ENCODE results near the gene DGKA. TPM values are rescaled to one million over a fixed set of nuclear protein-coding genes. Genes with fewer than 3 reads are reported as not detected.
"Not testable (repeated sequence)": the region's sequence is repeated elsewhere in the genome, so short reads cannot be mapped to it uniquely, and the experiment has no call there.

The DGKA gene
- polyA plus RNA-seq (ENCODE audit: insufficient read length in 4 of 4), result 10 to 100 TPM; 13.9 to 23.4 (median 20.0) TPM

DNA sequence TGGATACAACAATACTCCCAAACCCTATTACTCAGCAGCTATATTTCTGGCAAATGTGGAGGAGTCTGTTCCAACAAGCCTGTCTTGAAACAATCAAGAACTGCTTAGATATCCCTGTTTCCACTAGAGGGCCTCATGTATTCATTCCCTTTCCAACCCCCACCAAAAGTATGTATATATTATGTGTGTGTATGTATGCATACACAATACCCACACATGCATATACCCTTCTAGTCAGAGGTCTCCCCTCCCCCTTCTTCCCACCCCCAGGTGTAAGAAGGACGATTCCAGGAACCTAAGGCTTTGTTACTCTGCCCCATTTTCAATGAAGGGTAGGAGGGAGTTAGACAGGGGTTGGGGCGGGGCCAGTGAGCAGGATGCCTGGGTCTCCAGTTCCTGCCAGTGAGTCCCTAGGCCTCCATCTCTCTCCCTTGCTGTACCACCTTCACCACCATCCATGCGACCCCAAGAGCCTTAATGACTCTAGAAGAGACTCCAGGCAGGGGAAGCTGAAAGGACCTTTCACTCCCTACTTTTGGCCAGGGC is at the start of gene DGKA:
Gene DGKA (plus strand): TSS at position 392 of the 546 bp plus-strand sequence. CDS start 5,342 bp downstream, outside the sequence.
- DNase-seq (ENCODE audit: low read depth in 4 of 4, low spot score in 3 of 4), result peak in 1 of 4 donors; percentile 42

DNA sequence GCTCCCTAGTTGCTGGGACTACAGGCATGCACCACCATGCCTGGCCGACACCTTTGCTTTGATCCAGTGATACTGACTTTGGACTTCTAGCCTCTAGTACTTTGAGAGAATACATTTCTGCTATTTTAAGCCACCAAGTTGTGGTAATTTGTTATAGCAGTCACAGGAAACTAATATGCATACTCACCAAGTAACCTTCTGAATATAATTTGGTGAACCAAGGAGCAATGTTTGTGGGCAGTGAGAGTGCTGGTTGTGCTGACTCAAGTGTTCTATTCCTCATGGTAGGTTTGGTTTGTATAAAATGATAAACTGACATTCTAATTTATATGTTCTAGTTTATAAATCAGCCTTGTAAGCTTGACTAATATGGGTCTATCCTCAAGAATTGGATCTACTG is 45.8 kb upstream of the DGKA start:
- no peak for DNase-seq (ENCODE audit: low read depth in 4 of 4, low spot score in 3 of 4)

DNA sequence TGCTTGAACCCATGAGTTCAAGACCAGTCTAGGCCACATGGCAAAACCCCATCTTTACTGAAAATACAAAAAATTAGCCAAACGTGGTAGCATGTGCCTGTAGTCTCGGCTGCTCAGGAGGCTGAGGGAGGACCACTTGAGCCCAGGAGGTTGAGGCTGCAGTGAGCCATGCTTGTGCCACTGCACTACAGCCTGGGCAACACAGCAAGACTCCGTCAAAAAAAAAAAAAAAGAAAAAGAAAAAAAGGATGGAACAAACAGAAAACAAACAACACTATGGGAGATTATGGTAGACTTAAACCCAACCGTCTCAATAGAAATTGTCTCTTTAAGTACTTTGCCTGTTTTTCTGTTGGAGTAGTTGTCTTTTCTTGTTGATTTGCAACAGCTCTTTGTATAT is 39.7 kb upstream of the DGKA start:
- no peak for DNase-seq (ENCODE audit: low read depth in 4 of 4, low spot score in 3 of 4)

DNA sequence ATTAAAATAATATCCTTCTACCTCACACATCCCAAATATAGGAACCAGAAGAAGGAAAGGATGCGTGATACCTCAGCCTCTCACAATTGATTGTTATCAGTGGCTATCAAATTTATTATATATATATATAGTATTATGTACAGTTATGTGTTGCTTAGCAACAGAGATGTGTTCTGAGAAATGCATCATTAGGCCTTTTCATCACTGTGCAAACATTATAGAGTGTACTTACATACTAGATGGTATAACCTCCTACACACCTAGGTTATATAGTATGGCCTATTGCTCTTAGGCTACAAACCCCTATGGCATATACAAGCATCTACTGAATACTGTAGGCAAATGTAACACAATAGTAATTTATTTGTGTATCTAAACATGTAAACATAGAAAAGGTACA is 37.2 kb upstream of the DGKA start:
- DNase-seq (ENCODE audit: low read depth in 4 of 4, low spot score in 3 of 4), result no peak

DNA sequence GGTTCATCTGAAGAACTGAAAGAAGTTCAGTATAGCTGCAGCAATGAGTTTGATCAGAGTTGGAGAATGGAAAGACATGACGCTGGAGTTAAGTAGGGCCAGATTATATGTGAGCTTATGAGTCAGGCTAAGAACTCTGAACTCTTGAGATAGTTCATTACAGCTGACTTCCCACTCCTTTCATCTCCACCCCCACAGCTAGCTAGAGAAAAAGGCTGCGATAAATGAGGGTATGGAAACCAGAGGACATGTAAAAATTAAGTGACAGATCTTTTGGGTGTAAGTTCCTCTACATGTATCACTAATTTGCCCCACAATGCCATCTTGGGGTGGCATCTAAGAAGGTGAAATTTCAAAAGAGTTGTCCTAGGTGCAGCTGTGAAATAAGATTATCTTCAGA is 31.9 kb upstream of the DGKA start:
- DNase-seq (ENCODE audit: low read depth in 4 of 4, low spot score in 3 of 4), result no peak

DNA sequence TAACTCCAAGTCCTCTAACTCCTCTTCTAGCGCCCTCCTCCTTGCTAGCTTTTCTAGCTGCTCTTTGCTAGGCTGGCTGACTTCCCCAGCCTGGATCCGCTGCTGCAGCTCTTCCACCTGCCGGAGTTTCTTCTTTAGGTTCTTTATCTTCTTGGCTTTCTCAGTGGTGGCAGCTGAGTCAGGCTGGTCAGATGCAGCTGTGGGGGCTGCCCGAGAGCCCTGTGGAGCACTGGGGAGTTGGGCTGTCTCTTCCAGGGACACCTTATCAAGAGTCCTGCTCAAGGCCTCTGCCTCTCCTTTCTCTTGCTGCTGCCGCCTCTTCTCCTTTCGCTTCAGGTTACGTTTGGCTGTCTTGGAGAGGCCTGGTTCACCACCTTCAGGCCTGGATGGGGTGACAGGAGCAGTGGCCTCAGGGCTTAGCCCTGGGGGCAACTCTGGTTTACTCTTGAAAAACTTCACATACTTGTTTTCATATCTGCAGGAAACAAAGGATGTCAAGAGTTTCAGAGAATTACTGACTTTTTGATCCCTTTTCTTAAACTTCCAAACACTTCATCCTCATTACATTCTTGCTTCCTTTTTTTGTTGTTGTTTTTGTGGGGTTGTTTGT is 29.0 kb upstream of the DGKA start:
- no peak for DNase-seq (ENCODE audit: low read depth in 4 of 4, low spot score in 3 of 4)

DNA sequence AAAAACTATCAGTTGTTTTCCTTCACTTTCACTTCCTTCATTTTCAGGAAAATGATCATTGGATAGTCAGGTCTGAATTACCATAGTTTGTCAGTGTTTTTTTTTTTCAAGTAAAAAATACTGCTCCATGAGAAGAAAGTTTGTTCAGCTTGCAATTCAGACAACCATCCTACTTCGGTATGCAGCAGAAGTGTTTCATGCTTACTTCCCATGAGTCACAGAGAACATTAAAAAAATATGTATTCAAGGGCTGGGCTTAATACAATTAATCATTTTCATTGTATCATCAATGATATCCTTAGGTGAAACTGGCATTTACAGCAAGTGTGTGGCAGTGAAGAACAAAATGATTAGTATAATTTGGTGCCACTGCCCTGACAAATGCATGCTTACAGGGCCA is 24.9 kb upstream of the DGKA start:
- DNase-seq (ENCODE audit: low read depth in 4 of 4, low spot score in 3 of 4), result no peak

DNA sequence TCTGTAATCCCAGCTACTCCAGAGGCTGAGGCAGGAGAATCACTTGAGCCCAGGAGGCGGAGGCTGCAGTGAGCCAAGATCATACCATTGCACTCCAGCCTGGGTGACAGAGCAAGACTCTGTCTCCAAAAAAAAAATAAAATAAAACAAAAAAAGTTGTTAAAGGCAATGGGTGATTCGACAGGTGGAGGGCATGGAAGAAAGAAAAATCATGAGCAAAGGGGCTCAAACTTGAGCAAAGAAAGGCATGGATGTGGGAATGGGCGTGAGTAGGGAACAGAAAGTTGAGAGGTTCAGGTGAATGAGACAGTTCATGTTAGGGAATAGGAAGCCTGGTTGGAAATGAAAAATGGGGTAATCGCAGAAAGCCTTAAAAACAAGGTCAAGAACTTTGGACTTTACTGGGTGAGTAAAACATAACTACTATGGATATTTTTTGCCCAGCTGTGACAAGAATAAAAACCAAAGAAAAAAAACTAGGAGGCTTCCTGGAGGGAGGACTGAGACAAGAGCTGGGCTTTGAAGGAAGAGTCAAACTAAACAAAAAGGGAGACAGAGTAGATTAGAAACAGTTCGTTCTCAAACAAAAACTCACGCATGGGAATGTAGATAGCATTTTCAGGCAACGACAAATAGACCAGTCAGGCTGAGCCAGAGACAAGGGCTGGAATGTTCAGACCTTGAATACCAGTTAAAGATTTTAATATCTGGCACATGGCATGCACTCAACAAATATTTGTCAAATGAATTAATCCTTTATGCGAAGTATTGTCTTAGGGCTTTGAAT is 22.0 kb upstream of the DGKA start:
- no peak for DNase-seq (ENCODE audit: low read depth in 4 of 4, low spot score in 3 of 4)

DNA sequence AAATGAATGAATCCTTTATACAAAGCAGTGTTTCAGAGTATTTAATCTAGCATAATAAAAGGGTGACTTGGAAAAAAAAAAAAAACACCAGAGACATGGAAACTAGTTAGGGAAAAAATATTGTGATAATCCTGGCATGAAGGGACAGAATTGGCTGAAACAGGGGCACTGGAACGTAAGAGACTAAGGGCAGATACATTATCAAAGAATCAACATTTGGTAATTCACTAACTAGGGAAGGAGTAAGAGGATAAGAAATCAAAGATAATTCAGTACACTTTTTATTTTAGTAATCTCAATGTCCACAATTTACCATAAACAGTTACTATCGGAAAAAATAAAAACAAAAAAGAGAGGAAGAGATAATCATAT is 21.5 kb upstream of the DGKA start:
- DNase-seq (ENCODE audit: low read depth in 4 of 4, low spot score in 3 of 4), result no peak

DNA sequence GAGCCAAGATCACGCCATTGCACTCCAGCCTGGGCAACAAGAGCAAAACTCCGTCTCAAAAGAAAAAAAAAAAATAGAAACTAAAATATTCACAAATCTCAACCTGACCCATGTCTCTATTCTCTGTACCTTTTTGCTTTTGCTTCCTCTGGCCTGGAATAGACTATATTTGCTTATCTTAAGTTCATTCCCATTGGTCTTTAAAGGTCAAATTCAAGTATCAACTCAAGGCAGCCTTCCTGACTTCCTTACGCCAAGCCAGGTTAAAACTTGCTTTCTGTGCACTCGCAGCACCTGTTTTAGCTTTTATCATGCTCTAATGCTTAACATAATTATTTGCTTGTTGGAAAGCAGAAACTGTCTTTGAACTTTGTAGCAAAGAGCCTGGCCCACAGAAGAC is 18.1 kb upstream of the DGKA start:
- DNase-seq (ENCODE audit: low read depth in 4 of 4, low spot score in 3 of 4), result no peak

DNA sequence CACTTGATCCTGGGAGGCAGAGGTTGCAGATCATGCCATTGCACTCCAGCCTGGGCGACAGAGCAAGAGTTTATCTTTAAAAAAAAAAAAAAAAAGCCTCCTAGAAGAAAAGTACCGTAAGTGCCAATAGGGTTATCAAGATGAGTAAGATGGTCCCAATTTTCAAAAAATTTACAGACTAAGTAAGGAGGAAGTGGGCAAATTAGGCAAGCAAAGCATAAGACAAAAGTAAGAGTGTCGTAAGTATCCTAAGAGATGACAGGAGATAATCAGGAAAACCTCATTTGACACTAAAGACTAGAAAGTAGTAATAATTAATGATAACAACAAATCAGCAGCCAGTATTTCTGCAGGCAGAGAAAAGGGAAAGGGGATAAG is 15.5 kb upstream of the DGKA start:
- no peak for DNase-seq (ENCODE audit: low read depth in 4 of 4, low spot score in 3 of 4)

DNA sequence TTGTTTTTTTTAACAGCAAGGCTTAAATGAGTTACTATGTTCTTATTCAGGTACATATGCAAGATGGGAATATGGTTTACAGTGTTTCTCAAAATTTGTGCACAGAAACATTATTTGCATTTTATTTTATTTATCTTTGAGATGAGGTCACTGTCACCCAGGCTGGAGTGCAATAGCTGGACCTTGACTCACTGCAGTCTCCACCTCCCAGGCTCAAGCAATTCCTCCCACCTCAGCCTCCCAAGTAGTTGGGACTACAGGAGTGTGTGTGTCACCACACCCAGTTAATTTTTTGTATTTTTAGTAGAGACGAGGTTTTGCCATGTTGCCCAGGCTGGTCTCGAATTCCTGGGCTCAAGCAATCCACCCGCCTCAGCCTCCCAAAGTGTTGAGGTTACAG is 11.9 kb upstream of the DGKA start:
- DNase-seq (ENCODE audit: low read depth in 4 of 4, low spot score in 3 of 4), result not testable (repeated sequence)

DNA sequence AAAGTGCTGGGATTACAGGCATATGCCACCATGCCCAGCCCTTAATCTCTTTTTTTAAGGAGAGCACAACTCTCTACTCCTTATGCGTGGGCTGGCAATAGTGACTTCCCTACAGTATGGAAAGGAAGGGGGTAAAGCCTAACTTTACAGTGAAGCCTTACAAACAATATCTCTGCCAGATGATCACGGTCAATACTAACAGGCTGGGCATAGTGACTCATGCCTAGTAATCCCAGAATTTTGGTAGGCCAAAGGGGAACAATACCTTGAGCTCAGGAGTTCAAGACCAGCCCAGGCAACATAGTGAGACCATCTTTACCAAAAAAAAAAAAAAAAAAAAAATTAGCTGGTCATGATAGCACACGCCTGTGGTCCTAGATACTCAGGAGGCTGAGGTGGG is 8.8 kb upstream of the DGKA start:
- no peak for DNase-seq (ENCODE audit: low read depth in 4 of 4, low spot score in 3 of 4)

DNA sequence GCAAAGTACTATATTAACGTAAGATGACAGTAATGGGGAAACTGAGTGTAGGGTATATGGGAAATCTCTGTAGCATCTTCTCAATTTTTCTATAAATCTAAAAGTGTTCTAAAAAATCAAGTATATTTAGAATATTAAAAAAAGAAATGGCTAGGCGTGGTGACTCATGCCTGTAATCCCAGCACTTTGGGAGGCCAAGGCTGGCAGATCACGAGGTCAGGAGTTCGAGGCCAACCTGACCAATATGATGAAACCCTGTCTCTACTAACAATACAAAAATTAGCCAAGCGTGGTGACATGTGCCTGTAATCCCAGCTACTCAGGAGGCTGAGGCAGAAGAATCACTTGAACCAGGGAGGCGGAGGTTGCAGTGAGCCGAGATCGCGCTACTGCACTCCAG is 7.3 kb upstream of the DGKA start:
- not testable (repeated sequence) for DNase-seq (ENCODE audit: low read depth in 4 of 4, low spot score in 3 of 4)

DNA sequence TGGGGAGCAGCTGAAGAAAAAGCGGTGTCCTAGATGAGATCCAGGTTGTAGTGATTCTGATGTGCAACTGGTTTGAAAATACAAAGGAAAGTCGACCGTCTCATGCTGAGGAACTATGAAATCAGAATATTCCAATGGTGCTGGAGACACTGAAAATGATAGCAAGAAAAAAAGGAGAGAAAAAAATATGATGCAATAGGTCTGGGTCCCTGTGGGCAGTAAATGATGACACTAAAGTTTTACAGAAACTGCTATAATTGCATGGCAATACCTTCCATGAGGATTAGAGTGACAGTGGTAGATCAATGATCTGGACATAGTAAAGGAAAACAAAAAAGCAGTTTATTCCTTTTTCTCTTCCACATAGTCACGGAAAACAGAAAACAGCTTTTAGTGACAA is 5.6 kb upstream of the DGKA start:
- no peak for DNase-seq (ENCODE audit: low read depth in 4 of 4, low spot score in 3 of 4)

DNA sequence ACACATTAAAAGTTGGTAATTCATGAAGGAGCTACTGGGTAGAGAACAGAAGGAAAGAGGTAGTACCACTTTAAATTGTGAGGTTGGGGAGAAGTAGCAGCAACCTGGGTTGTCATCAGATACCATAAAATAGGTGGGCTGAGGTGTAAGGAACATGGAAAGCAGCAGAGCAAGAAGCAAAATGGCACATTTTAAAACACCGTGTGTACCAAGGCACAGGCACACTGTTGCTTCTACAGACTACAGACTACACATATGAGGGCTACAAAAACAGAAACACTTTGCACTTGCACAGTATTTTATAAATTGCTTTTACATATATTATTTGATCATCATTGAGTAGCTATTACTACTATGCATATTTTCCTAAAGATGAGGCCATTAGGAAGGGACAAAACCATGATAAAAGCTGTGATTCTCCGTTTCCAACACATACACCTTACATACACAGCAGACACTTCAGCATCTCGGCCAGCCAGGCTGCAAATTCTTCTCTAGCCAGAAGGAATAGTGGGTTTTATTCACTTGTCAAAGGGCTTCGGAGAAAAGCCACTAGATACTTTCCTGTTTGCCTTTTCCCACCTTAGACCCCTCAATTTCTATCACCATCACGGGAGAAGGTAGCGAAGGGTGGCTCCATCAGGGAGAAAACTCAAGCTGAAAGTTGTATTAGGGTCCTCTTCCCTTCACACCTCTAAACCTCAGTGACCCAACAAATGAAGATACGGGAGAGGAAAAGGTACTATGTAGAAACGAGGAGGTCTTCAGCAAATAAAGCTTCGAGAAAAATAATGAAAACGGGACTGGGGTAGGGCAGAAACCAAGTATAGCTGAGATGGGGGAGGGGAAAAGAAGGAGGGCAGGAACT is 4.9 kb upstream of the DGKA start:
- no peak for DNase-seq (ENCODE audit: low read depth in 4 of 4, low spot score in 3 of 4)

DNA sequence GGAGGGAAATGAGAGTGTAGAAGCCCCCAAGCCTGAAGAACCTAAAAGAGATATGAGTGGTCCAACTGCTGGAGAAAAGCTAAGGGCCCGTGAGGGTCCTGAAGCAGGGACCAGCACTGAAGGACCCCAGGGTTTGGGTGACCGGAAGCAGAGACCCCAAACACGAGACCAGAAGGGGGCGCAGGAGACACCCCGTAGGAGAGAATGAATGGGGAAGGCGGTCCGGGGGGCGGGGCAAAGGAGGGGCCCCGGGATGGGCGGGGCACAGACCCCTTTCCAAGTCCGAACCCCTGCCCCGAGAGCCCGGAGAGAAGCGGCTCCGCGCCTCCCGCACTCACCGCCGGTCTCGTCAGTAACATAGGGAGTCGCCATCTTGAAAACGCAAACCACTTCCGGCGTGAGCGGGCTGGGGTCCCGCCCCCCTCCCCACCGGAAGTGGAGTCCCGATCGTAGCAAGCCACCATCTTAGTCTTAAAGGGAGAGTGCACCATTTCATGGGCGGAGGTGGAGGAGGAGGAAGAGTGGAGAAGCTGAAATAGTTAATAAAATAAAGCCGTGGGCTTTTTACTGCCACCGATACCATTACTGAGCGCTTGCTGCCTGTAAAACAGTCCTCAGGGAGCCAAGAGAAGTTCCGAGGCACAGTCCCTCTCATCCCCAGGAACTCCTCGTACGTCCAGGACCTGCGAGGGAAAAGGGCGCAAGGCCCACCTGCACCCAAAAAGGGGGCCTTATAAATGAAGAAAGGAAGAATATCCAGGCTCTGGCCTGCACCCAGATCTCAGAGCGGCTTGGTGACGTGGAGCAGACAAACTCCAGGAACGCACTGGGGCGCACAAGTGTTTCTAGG is 4.0 kb upstream of the DGKA start:
- DNase-seq (ENCODE audit: low read depth in 4 of 4, low spot score in 3 of 4), result peak; percentile 82 to 89 (median 86)

DNA sequence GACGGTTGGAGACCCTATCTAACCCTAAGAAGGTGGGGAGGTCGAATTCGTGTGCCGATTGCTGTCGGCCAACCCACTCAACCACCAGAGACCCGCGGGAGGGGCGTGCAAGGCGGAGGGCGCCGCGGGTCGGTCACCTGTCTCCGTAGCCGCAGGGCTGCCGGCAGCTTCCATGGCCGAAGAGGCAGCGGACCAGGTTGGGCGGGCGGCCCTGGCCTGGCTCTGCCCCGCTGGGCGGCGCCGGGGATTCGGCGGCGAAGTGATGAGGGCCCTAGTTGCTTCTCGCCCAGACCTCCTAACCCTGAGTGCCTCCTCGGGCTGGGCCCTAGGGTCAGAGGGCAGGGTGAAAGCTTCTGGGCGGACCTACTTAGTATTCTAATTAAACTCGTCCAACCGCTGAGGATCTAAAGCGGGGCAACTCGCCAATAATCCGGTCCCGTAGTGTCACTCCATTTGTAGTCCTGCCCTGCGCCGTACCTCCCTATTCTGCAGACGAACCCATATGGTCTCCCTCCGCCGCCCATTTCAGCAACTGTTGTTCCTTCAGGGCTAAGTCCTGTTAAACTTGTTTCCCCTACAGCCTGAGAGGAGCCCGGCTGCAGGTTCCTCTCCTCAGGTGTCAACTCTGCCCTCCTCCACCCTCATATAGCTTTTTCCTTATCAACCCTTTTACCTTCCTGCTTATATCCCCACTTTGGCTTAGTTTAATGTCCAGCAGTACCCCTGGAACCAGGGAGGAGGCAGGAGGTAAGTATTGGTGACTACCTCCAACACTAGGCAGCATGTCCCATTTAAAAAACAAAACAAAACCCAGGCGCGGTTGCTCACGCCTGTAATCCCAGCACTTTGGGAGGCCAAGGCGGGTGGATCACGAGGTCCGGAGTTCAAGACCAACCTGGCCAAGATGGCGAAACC is 3.1 kb upstream of the DGKA start, which contains the start of gene PYM1:
Gene PYM1 (minus strand): TSS at position 307 of the 915 bp plus-strand sequence. CDS start 133 bp downstream, at position 174.
- DNase-seq (ENCODE audit: low read depth in 4 of 4, low spot score in 3 of 4), result peak in 3 of 4 donors; percentile 41 to 51 (median 49)

DNA sequence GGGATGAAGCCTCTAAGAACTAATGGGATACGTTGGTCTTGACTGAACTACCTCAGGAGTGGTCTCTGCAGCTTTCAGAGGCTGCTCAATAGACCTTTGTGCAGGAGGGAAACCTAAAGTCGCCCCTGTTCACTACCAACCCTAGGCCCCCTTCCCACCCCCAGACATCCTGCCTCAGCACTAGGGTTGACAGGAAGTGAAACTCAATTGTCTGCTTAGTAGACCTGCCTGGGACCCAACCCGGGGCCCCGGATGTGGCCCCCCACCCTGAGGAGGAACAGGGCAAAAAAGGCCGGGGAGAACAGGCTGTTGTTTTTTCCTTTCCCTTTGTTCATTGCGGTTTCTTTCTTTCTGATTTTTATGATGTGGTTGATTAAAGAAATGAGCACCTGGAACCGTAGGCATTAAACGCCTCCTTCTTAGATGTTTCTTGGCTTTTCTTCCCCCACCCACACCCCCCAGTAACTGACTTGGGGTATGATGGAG is 1.6 kb upstream of the DGKA start:
- no peak for DNase-seq (ENCODE audit: low read depth in 4 of 4, low spot score in 3 of 4)
